ENCODE results near the gene MAGI2.

MAGI2 gene

GRCh38 chr7:78770422-78771410 is 682.8 kb downstream of the MAGI2 start:
- no peak for DNase-seq

- DNase-seq = no peak
These were observed 683.9 kb downstream of the MAGI2 start for GRCh38 chr7:78769481-78770101.

- DNase-seq = no peak
These were observed 684.6 kb downstream of the MAGI2 start for GRCh38 chr7:78768859-78769258.

- no peak for DNase-seq
These were observed 687.3 kb downstream of the MAGI2 start for GRCh38 chr7:78765943-78766729.

GRCh38 chr7:78764571-78764970 is 688.9 kb downstream of the MAGI2 start:
- no peak for DNase-seq

GRCh38 chr7:78762625-78763024 is 690.8 kb downstream of the MAGI2 start:
- no peak for DNase-seq

GRCh38 chr7:78760620-78761355 is 692.7 kb downstream of the MAGI2 start:
- no peak for DNase-seq

GRCh38 chr7:78752554-78752953 is 700.9 kb downstream of the MAGI2 start:
- no peak for DNase-seq

- DNase-seq = no peak
These were observed 702.2 kb downstream of the MAGI2 start for GRCh38 chr7:78751253-78751652.

GRCh38 chr7:78749052-78749746 is 704.3 kb downstream of the MAGI2 start:
- DNase-seq = no peak

- DNase-seq = no peak
These were observed 705.9 kb downstream of the MAGI2 start for GRCh38 chr7:78747592-78747991.

- no peak for DNase-seq
These were observed 707.2 kb downstream of the MAGI2 start for GRCh38 chr7:78746301-78746700.

- DNase-seq = no peak
These were observed 710.8 kb downstream of the MAGI2 start for GRCh38 chr7:78742694-78743093.

GRCh38 chr7:78736548-78736947 is 716.9 kb downstream of the MAGI2 start:
- no peak for DNase-seq

GRCh38 chr7:78734626-78735025 is 718.8 kb downstream of the MAGI2 start:
- no peak for DNase-seq

- DNase-seq = no peak
These were observed 733.4 kb downstream of the MAGI2 start for GRCh38 chr7:78720066-78720465.

- no peak for DNase-seq
These were observed 735.3 kb downstream of the MAGI2 start for GRCh38 chr7:78718212-78718611.

GRCh38 chr7:78716876-78717275 is 736.6 kb downstream of the MAGI2 start:
- DNase-seq = no peak

GRCh38 chr7:78714356-78714755 is 739.1 kb downstream of the MAGI2 start:
- DNase-seq = no peak

- DNase-seq = no peak
These were observed 741.4 kb downstream of the MAGI2 start for GRCh38 chr7:78712111-78712510.

GRCh38 chr7:78709658-78710057 is 743.8 kb downstream of the MAGI2 start:
- DNase-seq = no peak

GRCh38 chr7:78704504-78704903 is 749.0 kb downstream of the MAGI2 start:
- DNase-seq = no peak

Measured in CD4-positive, alpha-beta T cell treated with Interleukin-12 subunit alpha and Interleukin-12 subunit beta, for 1 hour (primary cell).